Keratinocyte (primary cell): ENCODE results near the gene ELP5. TPM values are rescaled to one million over a fixed set of nuclear protein-coding genes. Genes with fewer than 3 reads are reported as not detected.

Experiments used
- DNase-seq: peaks from one replicate; pipeline ENCODE4 v3.0.0-alpha.2; 2011; ENCODE audit warnings: low read depth, missing footprints, low spot score
- FAIRE-seq: peaks from 2 replicates; lab custom pipeline; 2011; peaks lifted over from hg19 to GRCh38; lab: Jason Lieb, UNC
- H2AFZ ChIP-seq: 2 replicates; pipeline ENCODE4 v1.6.0; 2012; ENCODE audit warnings: low read length, control low read depth, inconsistent platforms; ENCODE audit not compliant: control insufficient read depth
- H3K27ac ChIP-seq: 2 replicates; pipeline ENCODE4 v1.5.1; 2011; ENCODE audit warnings: low read length; ENCODE audit not compliant: control insufficient read depth, insufficient read depth
- H3K27me3 ChIP-seq: 3 replicates; pipeline ENCODE4 v1.6.0; 2011; ENCODE audit warnings: low read length; ENCODE audit not compliant: control insufficient read depth, insufficient read depth; ENCODE audit errors: extremely low read depth
- H3K36me3 ChIP-seq, 2 experiments: 2 replicates in 1 of 2; 3 replicates in 1 of 2; pipeline ENCODE4 v1.5.1; 2011; ENCODE audit warnings: low read length in 2 of 2, mild to moderate bottlenecking in 1 of 2; ENCODE audit not compliant: control insufficient read depth in 2 of 2, insufficient read depth in 2 of 2; ENCODE audit errors: extremely low read depth in 1 of 2
- H3K4me1 ChIP-seq: 3 replicates; pipeline ENCODE4 v1.5.1; 2011; ENCODE audit warnings: low read length; ENCODE audit not compliant: control insufficient read depth, insufficient read depth; ENCODE audit errors: extremely low read depth
- H3K4me2 ChIP-seq: 3 replicates; pipeline ENCODE4 v1.6.0; 2011; ENCODE audit warnings: low read depth, low read length; ENCODE audit not compliant: control insufficient read depth, insufficient read depth; ENCODE audit errors: extremely low read depth
- H3K4me3 ChIP-seq, 3 experiments: fragments of 200-600 bp in 1 of 3; sonication (generic) in 1 of 3; 2 replicates in 2 of 3; 3 replicates in 1 of 3; pipeline ENCODE4 v1.5.1; 2011 to 2016; ENCODE audit warnings: low read length in 3 of 3, mild to moderate bottlenecking in 3 of 3, control low read depth in 2 of 3, inconsistent platforms in 1 of 3, low read depth in 1 of 3, mixed read lengths in 1 of 3, mixed run types in 1 of 3, moderate library complexity in 1 of 3; ENCODE audit not compliant: control insufficient read depth in 2 of 3, insufficient read depth in 2 of 3; ENCODE audit errors: extremely low read depth in 1 of 3
- H3K79me2 ChIP-seq: 2 replicates; pipeline ENCODE4 v1.6.0; 2012; ENCODE audit warnings: low read length; ENCODE audit not compliant: control insufficient read depth, insufficient read depth
- H3K9ac ChIP-seq: 3 replicates; pipeline ENCODE4 v1.6.0; 2011; ENCODE audit warnings: low read length; ENCODE audit not compliant: control insufficient read depth, insufficient read depth; ENCODE audit errors: extremely low read depth
- H3K9me1 ChIP-seq: 3 replicates; pipeline ENCODE4 v1.6.0; 2011; ENCODE audit warnings: low read length; ENCODE audit not compliant: control insufficient read depth, insufficient read depth; ENCODE audit errors: extremely low read depth
- H3K9me3 ChIP-seq: 2 replicates; pipeline ENCODE4 v1.5.1; 2012; ENCODE audit warnings: low read depth, low read length; ENCODE audit not compliant: control insufficient read depth
- H4K20me1 ChIP-seq: 3 replicates; pipeline ENCODE4 v1.6.0; 2011; ENCODE audit warnings: low read length; ENCODE audit not compliant: control insufficient read depth, insufficient read depth; ENCODE audit errors: extremely low read depth
- CTCF ChIP-seq, 3 experiments: IDR thresholded peaks in 1 of 3; conservative IDR thresholded peaks in 1 of 3; optimal IDR thresholded peaks in 1 of 3; 2 replicates in 2 of 3; 3 replicates in 1 of 3; pipeline versions ENCODE3 to v1.5.1; 2011; ENCODE audit warnings: low read length in 3 of 3, mild to moderate bottlenecking in 3 of 3, moderate library complexity in 2 of 3, control low read depth in 1 of 3, inconsistent platforms in 1 of 3; ENCODE audit not compliant: insufficient read depth in 2 of 3; ENCODE audit errors: extremely low read depth in 1 of 3
- EZH2 ChIP-seq: IDR thresholded peaks from one replicate; pipeline ENCODE4 v1.6.1; 2012; ENCODE audit warnings: inconsistent platforms, mild to moderate bottlenecking, low read length, moderate library complexity
- dilution Hi-C: fragments of 300-500 bp; cut with MboI; formaldehyde crosslinking; loops from one replicate; pipeline ENCODE4 v1.7.0; 2020; ENCODE audit warnings: low sequenced_read_pairs; ENCODE audit not compliant: extremely low pct_ligation_motif_present
- polyA plus RNA-seq, 5 experiments: library from polyadenylated mRNA; depleted of rRNA in 3 of 5; stranded (reverse) in 3 of 5; stranded (forward) in 1 of 5; unstranded in 1 of 5; fragments of >200 nt; gene quantifications; 1 replicate in 1 of 5; 2 replicates in 3 of 5; 3 replicates in 1 of 5; pipeline versions ENCODE4 v1.2.1 to v1.2.3, GENCODE V29; 2011 to 2012; ENCODE audit warnings: missing spikeins in 2 of 5, low read depth in 1 of 5, low replicate concordance in 1 of 5

Gene ELP5
- polyA plus RNA-seq, 1 donor (not counting 4 experiments of a cell fraction or from before 2014, with no cell fraction given), result 19.4 TPM

GRCh38 chr17:7293816-7294613, 42.0 kb downstream of the ELP5 start:
- Histone ChIP-seq H3K9me3 (no peaks in the 10 kb centered on the region), H3K36me3 (no peaks in the 10 kb centered on the region), H3K27me3 (peaks cover 36% of the 10 kb centered on the region), H3K4me3 (no peak overlapping the region), H3K27ac (no peak overlapping the region), H3K4me2 (peak overlapping the region; percentile 20), H3K9ac (no peak overlapping the region), H4K20me1 (peaks cover 2% of the 10 kb centered on the region), H2AFZ (no peak overlapping the region), H3K79me2 (no peaks in the 10 kb centered on the region), H3K9me1 (no peaks in the 10 kb centered on the region), H3K4me1 (peaks cover 23% of the 10 kb centered on the region)
- dilution Hi-C loops, result no loop called here
- FAIRE-seq, result no peak
- no peak for DNase-seq
- no peak for TF ChIP-seq CTCF (optimal IDR thresholded peaks at IDR 0.05 in 1 of 3, IDR thresholded peaks at IDR 0.05 in 1 of 3, conservative IDR thresholded peaks at IDR 0.05 in 1 of 3; ENCODE audit: extremely low read depth in 1 of 3, insufficient read depth in 2 of 3, low read length in 3 of 3)
- no peak for TF ChIP-seq EZH2

GRCh38 chr17:7294614-7295153, 42.7 kb downstream of the ELP5 start, which contains the start of gene YBX2:
YBX2 (minus strand) TSS chr17:7294639; CDS start chr17:7294500, 139 bp downstream.
- H3K36me3 ChIP-seq, result no peaks in the 10 kb centered on the region
- DNase-seq (no peak), FAIRE-seq (no peak)
- TF ChIP-seq CTCF (optimal IDR thresholded peaks at IDR 0.05 in 1 of 3, IDR thresholded peaks at IDR 0.05 in 1 of 3, conservative IDR thresholded peaks at IDR 0.05 in 1 of 3; ENCODE audit: extremely low read depth in 1 of 3, insufficient read depth in 2 of 3, low read length in 3 of 3) (no peak), EZH2 (no peak)
- peaks cover 2% of the 10 kb centered on the region for H4K20me1 ChIP-seq
- peak within 1 kb of the TSS; percentile 15 to 37 (median 25) for H3K4me3 ChIP-seq
- no peak within 1 kb of the TSS for H3K9ac ChIP-seq
- dilution Hi-C loops, result no loop called here
- peak within 1 kb of the TSS; percentile 39 for H2AFZ ChIP-seq
- no peak within 1 kb of the TSS for H3K27ac ChIP-seq
- H3K79me2 ChIP-seq, result no peaks in the 10 kb centered on the region
- no peaks in the 10 kb centered on the region for H3K9me1 ChIP-seq
- peak within 1 kb of the TSS; percentile 73 for H3K4me2 ChIP-seq
- H3K9me3 ChIP-seq, result no peaks in the 10 kb centered on the region
- H3K27me3 ChIP-seq, result peaks cover 36% of the 10 kb centered on the region
- H3K4me1 ChIP-seq, result peaks cover 23% of the 10 kb centered on the region
